SH-SY5Y (cell line): Measurements from ENCODE around the gene MGST2.

Experiments used
- GATA2 ChIP-seq: IDR thresholded peaks from 2 replicates; pipeline ENCODE4 v1.6.1; 2011; ENCODE audit warnings: mild to moderate bottlenecking, low read depth, low read length
- GATA3 ChIP-seq: IDR thresholded peaks from 2 replicates; pipeline ENCODE4 v1.6.1; 2011; ENCODE audit warnings: low read depth, mild to moderate bottlenecking, low read length, moderate library complexity

DNA sequence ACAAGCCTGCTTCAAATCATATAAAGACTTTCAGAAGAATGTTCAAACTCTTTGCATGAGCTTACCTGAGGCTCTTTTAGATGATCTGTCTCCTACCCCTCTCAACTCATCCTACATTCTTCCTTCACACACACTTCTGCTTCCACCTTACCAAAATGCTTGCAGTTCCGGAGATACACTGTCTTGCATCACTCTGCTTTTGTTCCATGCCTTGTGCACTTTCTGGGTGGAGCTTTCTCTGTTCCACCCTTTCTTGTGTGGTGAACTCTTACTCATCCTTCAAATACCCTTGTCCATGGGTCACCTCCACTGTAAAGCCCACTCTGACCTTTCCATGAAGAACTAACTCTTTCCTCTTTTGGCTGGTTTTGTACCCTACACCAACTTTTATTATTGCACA, 18.4 kb upstream of the MGST2 start:
- TF ChIP-seq GATA3: no peak
- TF ChIP-seq GATA2: no peak
